Psoas muscle (tissue), 8 donors: Measurements from ENCODE around the gene ITSN1. TPM values are rescaled to one million over a fixed set of nuclear protein-coding genes. Genes with fewer than 3 reads are reported as not detected.
A peak's percentile ranks its signal among the peaks of the same experiment; 100 is the strongest.

Experiments
- ATAC-seq, 4 donors: fragments of 200-7000 bp; cut with Tn5 transposase; one replicate each; pipeline ENCODE4 v1.9.1; 2020; ENCODE audit warnings: moderate library complexity in 3 of 4, mild to moderate bottlenecking in 2 of 4
- DNase-seq, 2 donors: peaks; one replicate each; pipeline ENCODE4 v3.0.0-alpha.2; 2020
- H3K27ac ChIP-seq: fragments of 200-600 bp; one replicate; pipeline ENCODE4 v1.8.0; 2022
- H3K27me3 ChIP-seq, 3 donors: fragments of 200-600 bp in 1 of 3; one replicate each; pipeline versions ENCODE4 v1.6.1 to v1.8.0; 2013 to 2022; ENCODE audit warnings: low read length in 2 of 3, mild to moderate bottlenecking in 2 of 3, moderate library complexity in 1 of 3; ENCODE audit not compliant: insufficient read depth in 3 of 3
- H3K36me3 ChIP-seq, 2 donors: fragments of 200-600 bp in 1 of 2; one replicate each; pipeline versions ENCODE4 v1.6.1 to v1.8.0; 2013 to 2022; ENCODE audit warnings: low read depth in 1 of 2, mild to moderate bottlenecking in 1 of 2, moderate library complexity in 1 of 2; ENCODE audit not compliant: insufficient read depth in 1 of 2
- H3K4me1 ChIP-seq: fragments of 200-600 bp; one replicate; pipeline ENCODE4 v1.8.0; 2022
- H3K4me3 ChIP-seq: fragments of 200-600 bp; one replicate; pipeline ENCODE4 v1.8.0; 2022; ENCODE audit warnings: mild to moderate bottlenecking
- H3K9me3 ChIP-seq: fragments of 200-600 bp; one replicate; pipeline ENCODE4 v1.8.0; 2022
- CTCF ChIP-seq: fragments of 200-600 bp; IDR thresholded peaks from one replicate; pipeline ENCODE4 v1.8.0; 2022; ENCODE audit warnings: antibody characterized with exemption
- WGBS, 3 donors: extraction: QIAGEN DNeasy Blood & Tissue Kit; methylation state at CpG; one replicate each; pipeline versions ENCODE4 v1.1.6 to v1.1.7; 2013; 5-methylcytosine and 5-hydroxymethylcytosine counted together
- intact Hi-C, 2 donors: fragments of 100-400 bp; cut with DNase I; formaldehyde crosslinking; loops; one replicate each; pipeline versions ENCODE4 v1.11.0 to v1.14.2; 2022
- polyA plus RNA-seq, 3 donors: library from polyadenylated mRNA; stranded (reverse); fragments of 200-250 nt; gene quantifications; one replicate each; pipeline ENCODE4 v1.2.3, GENCODE V29; 2013
- total RNA-seq, 4 donors: library from RNA; stranded (reverse); fragmentation: NEBNext Ultra II Directional in 2 of 4; extraction: Animal tissue kit (Norgen Biotek cat#: 25700) in 2 of 4; gene quantifications; one replicate each; pipeline versions ENCODE4 v1.2.1 to v1.2.4, GENCODE V29; 2021 to 2023
- donor health status: healthy with polysubstance abuse.
- donor health status: DM: no; HTN: no; CAD: no; lungs with moderate emphysema.
- donor health status: Bipolar disorder and iron deficiency.
- donor health status: healthy.
- donor health status: DM: yes; HTN: yes; CAD: no.
- donor health status: DM: no; HTN: no; CAD: no.
- donor health status: DM: no; HTN: no; CAD: no.
- donor health status: DM: yes; HTN: yes; CAD: no.

Gene ITSN1
- total and polyA plus RNA-seq, 7 donors, result 9.3 to 43.8 (median 22.4) TPM

GRCh38 chr21:33892853-33893252, 250.6 kb downstream of the ITSN1 start:
- Histone ChIP-seq H3K36me3 (no peaks in the 10 kb centered on the region), H3K4me3 (no peak overlapping the region), H3K9me3 (no peaks in the 10 kb centered on the region), H3K27ac (no peak overlapping the region), H3K4me1 (peaks cover 11% of the 10 kb centered on the region), H3K27me3 (no peaks in the 10 kb centered on the region)
- TF ChIP-seq CTCF, result no peak
- ATAC-seq (no peak), DNase-seq (no peak)
- intact Hi-C loops, result no loop called here
- WGBS, 3 donors, result 80 to 82% (median 81%) methylated on average over 8 of the region's 8 CpGs

- Histone ChIP-seq H3K27ac (no peak overlapping the region), H3K4me1 (peaks cover 11% of the 10 kb centered on the region), H3K27me3 (no peaks in the 10 kb centered on the region), H3K4me3 (no peak overlapping the region), H3K36me3 (peaks cover 0 to 4% of the 10 kb centered on the region in 2 donors), H3K9me3 (no peaks in the 10 kb centered on the region)
- DNase-seq, result no peak
- 64 to 92% (median 84%) methylated on average over 4 of the region's 4 CpGs for WGBS, 3 donors
- no peak for ATAC-seq
- no peak for TF ChIP-seq CTCF
- intact Hi-C loops, result no loop called here
Measured at GRCh38 chr21:33893917-33894316, 251.6 kb downstream of the ITSN1 start.

DNA sequence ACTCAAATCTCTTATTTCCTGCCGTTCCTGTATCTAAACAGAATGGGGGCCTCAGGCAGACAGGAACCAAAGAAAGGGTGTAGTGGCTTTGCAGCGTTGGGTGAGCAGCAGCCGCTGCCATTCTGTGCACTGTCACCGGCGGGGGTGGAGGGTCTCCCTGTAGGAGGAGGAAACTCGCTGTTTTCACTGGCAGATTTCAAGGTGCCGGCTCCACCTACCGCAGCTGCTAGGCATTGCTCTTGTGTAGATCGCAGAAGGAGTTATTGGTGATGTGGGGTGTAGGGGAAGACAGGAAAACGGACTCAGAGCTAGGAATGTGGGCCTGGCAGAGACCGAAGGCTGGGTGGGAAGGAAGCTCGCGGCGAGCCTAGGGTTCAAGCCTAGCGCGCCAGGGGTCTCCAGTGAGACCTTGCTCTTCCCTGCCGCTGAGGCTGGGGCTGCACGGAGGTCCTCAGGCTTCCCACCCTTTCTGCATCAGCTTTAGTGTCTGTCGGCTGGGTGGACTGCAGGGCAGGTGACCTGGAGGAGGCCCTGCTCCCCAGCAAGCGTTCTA, 252.5 kb downstream of the ITSN1 start:
- WGBS, 3 donors, result 2 to 3% (median 3%) methylated on average over 20 of the region's 20 CpGs
- H3K36me3 ChIP-seq, result peaks cover 0 to 13% of the 10 kb centered on the region in 2 donors
- H3K27ac ChIP-seq, result no peak overlapping the region
- H3K4me1 ChIP-seq, result peaks cover 11% of the 10 kb centered on the region
- H3K4me3 ChIP-seq, result peak overlapping the region; percentile 61
- H3K27me3 ChIP-seq, result no peaks in the 10 kb centered on the region
- peak; percentile 78 to 79 for DNase-seq
- H3K9me3 ChIP-seq, result no peaks in the 10 kb centered on the region
- intact Hi-C loops, result loop anchor here in 1 of 2 donors (5.0 kb wide), 1 partner anchor 68 kb away; no protein-coding TSS in a partner anchor
- peak; percentile 81 to 92 (median 89) for ATAC-seq
- peak; percentile 67 for TF ChIP-seq CTCF

DNA sequence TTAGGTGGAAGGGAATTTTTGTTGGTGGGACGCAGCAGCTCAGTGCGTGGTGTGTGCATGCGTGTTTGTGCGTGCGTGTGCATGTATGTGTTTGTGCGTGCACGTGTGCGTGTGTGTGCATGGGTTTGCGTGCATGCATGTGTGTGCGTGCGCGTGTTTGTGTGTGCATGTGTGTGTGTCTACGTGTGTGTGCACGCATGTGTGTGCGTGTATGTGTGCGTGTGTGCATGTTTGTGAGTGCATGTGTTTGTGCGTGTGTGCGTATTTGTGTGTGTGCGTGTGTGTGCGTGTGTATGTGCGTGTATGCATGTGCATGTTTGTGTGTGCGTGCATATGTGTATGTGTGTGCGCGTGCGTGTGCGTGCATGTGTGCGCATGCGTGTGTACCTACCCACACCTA, 253.1 kb downstream of the ITSN1 start:
- intact Hi-C loops, result loop anchor here in 1 of 2 donors (5.0 kb wide), 1 partner anchor 68 kb away; no protein-coding TSS in a partner anchor
- no peak overlapping the region for H3K27ac ChIP-seq
- H3K9me3 ChIP-seq, result no peaks in the 10 kb centered on the region
- TF ChIP-seq CTCF, result no peak
- DNase-seq (no peak), ATAC-seq (no peak)
- peaks cover 0 to 18% of the 10 kb centered on the region in 2 donors for H3K36me3 ChIP-seq
- WGBS, 3 donors, result 81 to 96% (median 83%) methylated on average over 28 of the region's 28 CpGs
- H3K4me3 ChIP-seq, result peak overlapping the region; percentile 61
- H3K4me1 ChIP-seq, result peaks cover 11% of the 10 kb centered on the region
- no peaks in the 10 kb centered on the region for H3K27me3 ChIP-seq

DNA sequence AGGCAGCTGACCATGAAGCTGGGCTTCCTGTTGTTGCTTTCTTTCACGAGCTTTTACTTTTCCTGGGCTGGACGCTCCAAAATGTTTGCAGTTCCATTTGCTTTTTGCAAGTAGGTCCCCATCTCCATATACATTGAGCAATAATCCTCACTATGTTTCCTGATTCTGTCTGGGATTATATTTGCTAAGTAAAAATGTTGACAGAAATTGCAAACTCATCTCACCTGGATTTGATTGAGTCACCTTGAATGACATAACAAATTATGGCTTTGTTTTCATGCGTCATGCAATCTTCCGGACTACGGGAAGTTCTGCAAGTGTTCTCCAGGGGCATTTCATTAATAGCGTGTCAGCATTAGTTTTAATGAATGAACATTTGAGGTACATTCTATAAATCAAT, 254.4 kb downstream of the ITSN1 start:
- H3K4me1 ChIP-seq, result peaks cover 11% of the 10 kb centered on the region
- WGBS, 3 donors, result 79 to 86% (median 82%) methylated on average over 6 of the region's 6 CpGs
- H3K9me3 ChIP-seq, result no peaks in the 10 kb centered on the region
- intact Hi-C loops, result loop anchor here in 1 of 2 donors (5.0 kb wide), 1 partner anchor 69 kb away; no protein-coding TSS in a partner anchor
- H3K27me3 ChIP-seq, result no peaks in the 10 kb centered on the region
- peaks cover 0 to 30% of the 10 kb centered on the region in 2 donors for H3K36me3 ChIP-seq
- ATAC-seq (no peak), DNase-seq (no peak)
- H3K4me3 ChIP-seq, result no peak overlapping the region
- no peak for TF ChIP-seq CTCF
- no peak overlapping the region for H3K27ac ChIP-seq
